SH-SY5Y (cell line): ENCODE results near the gene MUC16.

ENCODE experiments used
- GATA2 ChIP-seq: IDR thresholded peaks from 2 replicates; pipeline ENCODE4 v1.6.1; 2011; ENCODE audit warnings: mild to moderate bottlenecking, low read depth, low read length
- GATA3 ChIP-seq: IDR thresholded peaks from 2 replicates; pipeline ENCODE4 v1.6.1; 2011; ENCODE audit warnings: low read depth, mild to moderate bottlenecking, low read length, moderate library complexity

The MUC16 gene

DNA sequence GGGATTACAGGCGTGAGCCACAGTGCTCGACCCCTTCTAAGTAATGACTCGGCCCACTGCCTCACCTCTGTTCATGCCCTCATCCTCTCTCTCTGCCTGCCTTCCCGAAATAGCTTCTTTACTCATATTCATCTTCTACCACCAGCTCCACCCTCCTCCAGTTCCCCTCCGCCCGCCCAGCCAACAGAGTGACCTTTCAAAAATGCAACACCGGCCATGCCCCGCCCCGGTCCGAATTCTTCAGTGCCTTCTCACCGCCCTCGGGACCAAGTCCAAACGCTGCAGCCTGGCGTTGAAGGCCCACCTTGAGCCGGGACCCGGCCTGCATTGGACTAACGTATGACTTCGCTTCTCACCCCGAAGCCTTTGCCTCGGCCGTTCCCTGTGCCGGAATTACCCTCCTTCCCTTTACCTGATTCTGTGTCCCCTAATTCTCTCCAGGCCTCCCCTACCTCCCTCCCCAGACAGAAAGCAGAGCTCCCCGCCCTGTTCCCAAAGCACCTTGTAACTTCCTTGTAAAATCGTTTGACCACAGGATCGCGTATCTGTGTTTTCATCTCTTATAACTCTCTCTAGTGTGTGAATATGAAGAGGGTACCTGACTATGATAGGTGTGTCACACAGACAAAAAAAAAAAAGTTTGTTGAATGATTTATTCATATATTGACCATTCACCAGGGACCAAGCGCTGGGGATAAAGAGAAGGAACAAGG lies 8.1 kb upstream of the MUC16 start:
- TF ChIP-seq GATA2 (no peak), GATA3 (no peak)

DNA sequence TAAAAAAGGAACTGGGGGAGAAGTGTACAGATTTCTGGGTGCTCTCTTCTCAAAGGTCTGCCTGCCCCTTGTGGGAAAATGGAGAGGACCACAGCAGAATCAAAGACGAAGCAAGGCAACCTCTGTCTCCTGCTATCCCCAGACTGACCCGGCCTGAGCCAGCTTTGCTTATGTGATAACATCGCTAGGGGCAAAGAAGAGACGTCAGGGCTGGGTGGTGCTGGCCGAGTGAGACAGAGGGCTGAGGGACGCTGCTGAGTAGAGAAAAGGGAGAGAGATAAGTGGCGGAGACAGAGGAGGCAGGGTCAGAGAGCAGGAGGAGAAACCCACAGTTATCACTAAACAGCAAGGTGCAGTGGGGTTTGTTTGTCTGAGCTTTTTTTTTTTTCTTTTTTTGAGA lies 4.6 kb upstream of the MUC16 start:
- no peak for TF ChIP-seq GATA2
- TF ChIP-seq GATA3, result no peak

DNA sequence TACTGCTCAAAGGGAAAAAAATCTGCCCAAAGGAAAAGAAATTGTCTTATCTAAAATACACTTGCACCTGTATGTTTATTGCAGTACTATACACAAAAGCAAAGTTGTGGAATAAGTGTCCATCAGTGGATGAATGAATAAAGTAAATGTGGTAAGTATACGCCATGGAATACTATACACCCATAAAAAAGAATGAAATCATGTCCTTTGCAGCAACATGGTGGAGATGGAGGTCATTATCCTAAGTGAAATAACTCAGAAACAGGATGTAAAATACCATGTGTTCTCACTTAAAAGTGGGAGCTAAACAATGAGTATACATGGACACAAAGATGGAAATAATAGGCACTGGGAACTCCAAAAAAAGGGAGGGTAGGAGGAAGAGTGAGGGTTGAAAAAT lies 3.8 kb upstream of the MUC16 start:
- no peak for TF ChIP-seq GATA2
- no peak for TF ChIP-seq GATA3

DNA sequence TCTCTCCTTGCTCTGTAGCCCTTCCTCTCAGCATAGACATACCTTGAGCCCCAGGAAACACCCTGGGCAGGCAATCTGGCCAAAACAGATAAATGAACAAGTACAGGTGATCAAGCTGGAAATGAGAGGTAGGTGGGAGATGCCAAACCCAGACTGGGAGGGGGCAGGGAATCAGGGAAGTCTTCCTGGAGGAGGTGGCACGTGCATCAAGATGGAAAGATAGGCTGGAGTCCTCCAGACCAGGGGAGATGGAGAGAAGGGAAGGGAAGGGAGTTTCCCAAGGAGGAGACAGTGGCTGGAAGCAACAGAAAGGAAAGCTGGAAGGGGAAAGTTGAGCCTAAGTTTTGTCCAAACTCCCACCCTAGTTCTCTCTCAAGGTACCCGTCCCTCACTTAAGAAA lies 1.7 kb upstream of the MUC16 start:
- TF ChIP-seq GATA2, result no peak
- TF ChIP-seq GATA3, result no peak

DNA sequence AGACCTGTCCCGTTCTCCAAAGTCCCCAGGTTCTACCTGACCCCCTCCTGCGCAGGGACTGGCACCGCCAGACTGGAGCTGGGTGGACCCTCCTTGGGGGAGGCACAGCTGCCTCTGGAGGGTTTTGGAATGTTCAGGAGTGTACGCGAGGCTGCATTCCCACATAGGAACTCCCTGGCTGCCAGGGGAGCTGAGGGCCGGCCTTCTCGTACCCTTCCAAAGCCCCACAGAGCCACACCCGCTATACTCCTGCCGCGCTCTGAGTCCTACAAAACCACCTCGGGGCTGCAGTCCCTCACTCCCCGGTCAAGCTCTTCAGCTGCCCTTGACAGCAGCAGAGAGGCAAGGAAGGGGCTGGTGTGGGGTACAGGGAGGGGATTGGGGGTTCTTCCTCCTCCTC lies 484 bp upstream of the MUC16 start:
- TF ChIP-seq GATA2 (no peak), GATA3 (no peak)

DNA sequence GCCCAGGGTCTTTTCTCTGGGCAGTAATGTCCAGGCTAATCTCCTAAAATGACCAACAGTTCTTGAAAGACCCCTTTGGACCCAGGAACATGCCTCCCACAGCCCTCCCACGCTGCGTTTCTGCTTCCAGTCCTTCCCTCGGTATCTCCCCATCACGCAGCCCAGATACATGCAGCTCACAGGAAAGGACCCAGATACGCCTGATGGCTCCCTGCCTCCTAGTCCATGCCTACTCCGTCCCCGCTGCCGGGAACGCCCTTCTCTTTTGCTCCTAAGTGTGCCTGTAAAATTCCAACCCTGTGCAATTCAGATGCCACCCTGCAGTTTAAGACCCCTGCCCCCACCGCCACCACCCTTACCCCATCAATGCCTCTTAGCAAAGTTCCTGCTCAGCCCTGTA lies 778 bp downstream of the MUC16 start:
- no peak for TF ChIP-seq GATA2
- no peak for TF ChIP-seq GATA3

DNA sequence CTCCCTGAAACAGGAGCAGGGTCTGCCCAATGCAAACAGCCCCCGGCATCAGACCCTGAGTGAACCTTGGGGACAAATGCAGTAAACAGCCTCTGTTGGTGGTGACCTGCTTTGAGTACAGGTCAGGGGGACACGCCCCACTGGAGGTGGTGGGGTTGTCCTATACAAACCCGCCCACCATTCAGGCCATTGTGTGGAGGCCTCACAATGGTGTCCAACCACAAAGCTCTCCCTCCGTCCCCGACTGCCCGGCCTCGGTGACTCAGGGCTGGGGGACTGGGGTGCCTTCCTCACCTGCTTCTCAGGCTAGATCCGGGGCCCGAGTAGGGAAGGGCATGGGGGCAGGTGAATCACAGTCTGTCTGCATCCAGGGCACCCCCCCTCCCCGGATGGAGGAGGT lies 1.5 kb downstream of the MUC16 start:
- no peak for TF ChIP-seq GATA2
- TF ChIP-seq GATA3, result no peak

DNA sequence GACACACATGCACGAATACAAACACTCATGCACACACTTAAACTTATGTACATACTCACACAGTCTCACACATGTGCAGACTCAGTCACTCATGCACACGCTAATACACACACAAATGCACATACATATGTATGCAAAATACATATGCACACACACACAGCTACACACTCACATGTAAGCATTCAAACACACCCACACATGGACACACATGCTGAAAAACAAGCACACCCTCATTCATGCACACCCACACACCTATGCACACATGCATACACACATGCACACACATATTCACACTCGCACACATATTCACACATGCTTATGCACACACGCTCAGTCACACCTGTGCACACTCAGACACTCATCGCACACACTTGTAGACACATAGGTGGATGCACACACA lies 9.3 kb downstream of the MUC16 start:
- TF ChIP-seq GATA3 (no peak), GATA2 (no peak)

DNA sequence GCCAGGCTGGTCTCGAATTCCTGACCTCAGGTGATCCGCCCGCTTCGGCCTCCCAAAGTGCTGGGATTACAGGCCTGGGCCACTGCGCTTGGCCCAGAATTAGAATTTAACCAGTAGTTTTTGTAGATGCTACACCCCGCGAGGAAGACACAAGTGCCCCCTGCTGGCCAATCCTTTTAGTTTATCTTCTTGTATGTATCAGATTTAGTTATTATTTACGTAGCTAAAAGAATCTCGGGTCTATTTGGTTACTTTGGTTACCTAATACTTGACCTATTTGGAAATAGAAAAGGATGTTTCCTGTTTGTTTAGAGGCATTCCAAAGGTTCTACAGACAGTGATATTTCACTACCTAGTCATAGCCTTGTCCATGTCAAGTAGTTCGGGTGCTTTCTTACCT lies 22.0 kb downstream of the MUC16 start:
- TF ChIP-seq GATA2 (no peak), GATA3 (no peak)

DNA sequence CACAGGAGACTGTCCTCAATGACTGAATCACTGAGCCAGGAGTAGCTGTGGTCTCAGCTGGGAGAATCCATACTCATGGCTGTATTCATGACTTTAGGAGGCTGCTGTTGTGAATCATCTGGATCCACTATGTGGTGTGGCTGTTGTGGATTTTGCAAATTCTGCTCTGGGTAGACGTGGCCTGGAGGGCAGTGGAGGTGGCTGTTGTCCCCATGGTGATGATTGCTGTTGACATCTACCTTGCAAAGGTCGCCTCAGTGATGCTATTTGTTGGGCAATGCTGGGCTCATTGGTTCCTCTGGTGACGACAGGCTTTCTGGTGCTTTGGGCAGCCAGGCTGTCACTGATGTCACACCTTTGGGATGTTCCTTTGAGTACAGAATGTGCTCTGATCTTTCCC lies 23.9 kb downstream of the MUC16 start:
- TF ChIP-seq GATA3 (no peak), GATA2 (no peak)

DNA sequence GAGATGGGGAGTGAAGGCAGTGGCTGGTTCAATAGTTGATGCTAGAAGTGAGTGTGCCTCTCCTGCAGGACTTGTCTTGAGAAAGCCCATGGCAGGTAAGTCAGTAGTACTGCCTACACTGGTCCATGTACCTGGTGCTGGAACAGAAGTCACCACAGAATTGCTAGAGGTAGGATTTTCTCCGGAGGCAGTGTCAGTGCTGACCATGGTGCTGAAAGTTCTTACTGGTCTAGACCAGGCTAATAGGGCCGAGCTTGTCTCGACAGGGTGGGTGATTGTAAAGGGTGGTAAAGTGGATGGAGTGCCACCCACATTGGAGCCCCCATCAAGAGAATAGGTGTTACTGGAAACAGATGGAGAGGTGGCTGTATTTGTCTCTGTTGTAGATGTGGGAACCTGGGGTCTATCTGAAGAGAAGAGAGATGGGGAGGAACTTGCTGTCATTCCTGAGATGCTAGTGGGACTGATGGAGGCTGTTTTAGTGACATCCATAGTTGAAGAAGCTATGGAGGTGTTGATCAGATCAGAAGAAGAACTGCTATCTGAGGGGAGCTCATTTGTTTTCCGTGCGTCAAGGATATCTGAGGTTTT lies 36.6 kb downstream of the MUC16 start:
- TF ChIP-seq GATA3, result no peak
- no peak for TF ChIP-seq GATA2

DNA sequence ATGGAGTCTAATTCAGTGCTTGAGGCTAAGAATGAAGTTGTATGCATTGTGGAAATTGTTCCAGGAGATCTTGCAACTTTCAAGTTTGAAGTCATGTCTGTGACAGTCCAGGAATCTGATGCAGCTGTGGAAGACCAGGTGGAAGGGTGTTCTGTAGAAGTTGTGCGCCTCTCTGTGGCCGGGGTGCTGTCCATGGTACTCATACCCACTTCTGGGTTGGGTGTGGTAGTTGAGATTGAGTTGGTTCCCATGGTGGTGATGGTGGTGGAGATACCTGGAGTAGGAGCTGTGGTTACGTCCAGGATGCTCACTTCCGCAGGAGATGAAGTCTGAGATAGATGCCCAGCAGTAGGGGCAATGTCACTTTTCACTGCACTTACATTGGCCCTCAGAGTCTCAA lies 44.3 kb downstream of the MUC16 start:
- no peak for TF ChIP-seq GATA3
- TF ChIP-seq GATA2, result no peak
